Endothelial cell of umbilical vein (primary cell): ENCODE data around the gene TRAPPC2. TPM values are rescaled to one million over a fixed set of nuclear protein-coding genes. Genes with fewer than 3 reads are reported as not detected.

Experiments used
- BruUV-seq: library from RNA; stranded (reverse); fragments of 400-500 nt; replicated peaks from 2 replicates; lab custom pipeline; 2021; lab: Mats Ljungman, UMichigan
- CTCF ChIA-PET: fragments of 300-600, 350-600 bp; sonication (Branson Sonifier 250); formaldehyde crosslinking; loops from one replicate; lab custom pipeline; 2021; ENCODE audit warnings: antibody characterized with exemption, inconsistent platforms; lab: Charles Lee
- POLR2A ChIA-PET: fragments of 300-600, 350-600 bp; sonication (Branson Sonifier 250); formaldehyde crosslinking; loops from one replicate; lab custom pipeline; 2021; ENCODE audit warnings: antibody characterized with exemption, inconsistent platforms; lab: Charles Lee
- DNase-seq: peaks from one replicate; pipeline ENCODE4 v3.0.0-alpha.2; 2011; ENCODE audit warnings: low read depth, low spot score
- FAIRE-seq: peaks from 2 replicates; lab custom pipeline; 2011; peaks lifted over from hg19 to GRCh38; lab: Jason Lieb, UNC
- H2AFZ ChIP-seq: 2 replicates; pipeline ENCODE4 v1.6.0; 2012; ENCODE audit warnings: low read depth, low read length, control low read depth, inconsistent platforms
- H3K27ac ChIP-seq: 2 replicates; pipeline ENCODE4 v1.5.1; 2011; ENCODE audit warnings: low read depth, mild to moderate bottlenecking, control low read depth, low read length, moderate library complexity; ENCODE audit not compliant: insufficient read depth
- H3K27me3 ChIP-seq, 2 experiments: 2 replicates each; pipeline versions ENCODE4 v1.6.0 to v1.6.1; 2011; ENCODE audit warnings: low read length in 2 of 2, mixed read lengths in 1 of 2; ENCODE audit not compliant: control insufficient read depth in 2 of 2, insufficient read depth in 2 of 2
- H3K36me3 ChIP-seq, 2 experiments: 2 replicates in 1 of 2; 3 replicates in 1 of 2; pipeline ENCODE4 v1.5.1; 2011; ENCODE audit warnings: low read length in 2 of 2, mild to moderate bottlenecking in 1 of 2, moderate library complexity in 1 of 2; ENCODE audit not compliant: control insufficient read depth in 2 of 2, insufficient read depth in 2 of 2; ENCODE audit errors: extremely low read depth in 1 of 2
- H3K4me1 ChIP-seq: 3 replicates; pipeline ENCODE4 v1.5.1; 2011; ENCODE audit warnings: mild to moderate bottlenecking, low read length; ENCODE audit not compliant: control insufficient read depth, insufficient read depth; ENCODE audit errors: extremely low read depth
- H3K4me2 ChIP-seq: 2 replicates; pipeline ENCODE4 v1.6.1; 2011; ENCODE audit warnings: low read length, control low read depth, mixed read lengths; ENCODE audit not compliant: insufficient read depth
- H3K4me3 ChIP-seq, 3 experiments: fragments of 200-600 bp in 1 of 3; sonication (generic), shearing (Covaris generic) in 1 of 3; replicated peaks in 1 of 3; 2 replicates each; pipeline ENCODE4 v1.5.1; 2011 to 2016; ENCODE audit warnings: control low read depth in 3 of 3, low read length in 3 of 3, mild to moderate bottlenecking in 2 of 3, inconsistent platforms in 1 of 3, low read depth in 1 of 3, moderate library complexity in 1 of 3; ENCODE audit not compliant: insufficient read depth in 1 of 3
- H3K79me2 ChIP-seq: 2 replicates; pipeline ENCODE4 v1.6.0; 2012; ENCODE audit warnings: low read length, inconsistent platforms; ENCODE audit not compliant: control insufficient read depth, insufficient read depth
- H3K9ac ChIP-seq: replicated peaks from 2 replicates; pipeline ENCODE3; 2011; ENCODE audit warnings: low read length, control low read depth; ENCODE audit not compliant: insufficient read depth; ENCODE audit errors: extremely low read depth
- H3K9me1 ChIP-seq: replicated peaks from 3 replicates; pipeline ENCODE4 v1.6.0; 2011; ENCODE audit warnings: mild to moderate bottlenecking, low read length; ENCODE audit not compliant: control insufficient read depth, insufficient read depth; ENCODE audit errors: extremely low read depth
- H3K9me3 ChIP-seq: replicated peaks from 2 replicates; pipeline ENCODE4 v1.5.1; 2012; ENCODE audit warnings: low read length, inconsistent platforms; ENCODE audit not compliant: control insufficient read depth, insufficient read depth
- H4K20me1 ChIP-seq: replicated peaks from 2 replicates; pipeline ENCODE3; 2011; ENCODE audit warnings: mild to moderate bottlenecking, low read length; ENCODE audit not compliant: control insufficient read depth, insufficient read depth; ENCODE audit errors: extremely low read depth
- CTCF ChIP-seq, 2 donors: IDR thresholded peaks; 1 replicate in 1 of 2; 2 replicates in 1 of 2; pipeline ENCODE4 v1.5.1; 2011; ENCODE audit warnings: low read length in 2 of 2, mild to moderate bottlenecking in 2 of 2, moderate library complexity in 2 of 2, control low read depth in 1 of 2, inconsistent platforms in 1 of 2, low read depth in 1 of 2; ENCODE audit not compliant: insufficient read depth in 1 of 2; ENCODE audit errors: extremely low read depth in 1 of 2
- EZH2 ChIP-seq: IDR thresholded peaks from 2 replicates; pipeline ENCODE4 v1.6.1; 2012; ENCODE audit warnings: borderline replicate concordance, low read depth, mild to moderate bottlenecking, moderate library complexity, low read length, inconsistent platforms; ENCODE audit not compliant: severe bottlenecking
- FOS ChIP-seq: IDR thresholded peaks from 2 replicates; pipeline ENCODE4 v1.6.1; 2011; ENCODE audit warnings: mild to moderate bottlenecking, low read length, moderate library complexity, borderline replicate concordance; ENCODE audit not compliant: insufficient read depth
- GATA2 ChIP-seq: IDR thresholded peaks from 2 replicates; pipeline ENCODE4 v1.7.0; 2011; ENCODE audit warnings: low read depth, mild to moderate bottlenecking, moderate library complexity, mixed read lengths, low read length; ENCODE audit not compliant: insufficient read length, insufficient read depth
- JUN ChIP-seq: IDR thresholded peaks from 2 replicates; pipeline ENCODE4 v1.6.1; 2011; ENCODE audit warnings: borderline replicate concordance, low read depth; ENCODE audit not compliant: insufficient read length, insufficient read depth
- MAX ChIP-seq: IDR thresholded peaks from 2 replicates; pipeline ENCODE4 v1.6.1; 2011; ENCODE audit not compliant: insufficient read depth, insufficient read length
- MYC ChIP-seq: IDR thresholded peaks from one replicate; pipeline ENCODE4 v1.6.1; 2011; ENCODE audit warnings: mild to moderate bottlenecking, low read depth, low read length
- POLR2A ChIP-seq: IDR thresholded peaks from 2 replicates; pipeline ENCODE4 v1.6.1; 2012; ENCODE audit warnings: low read depth, mild to moderate bottlenecking, control low read depth, low read length
- POLR2AphosphoS5 ChIP-seq: IDR thresholded peaks from 2 replicates; pipeline ENCODE4 v1.6.1; 2012; ENCODE audit warnings: low read depth, mild to moderate bottlenecking, control low read depth, low read length, moderate library complexity; ENCODE audit not compliant: insufficient read depth
- dilution Hi-C: fragments of 300-500 bp; cut with MboI; formaldehyde crosslinking; loops from one replicate; pipeline ENCODE4 v1.15.0; 2019; ENCODE audit warnings: low sequenced_read_pairs; ENCODE audit not compliant: extremely low pct_ligation_motif_present
- intact Hi-C: fragments of 100-400 bp; cut with micrococcal nuclease; formaldehyde crosslinking; loops from one replicate; pipeline ENCODE4 v1.10.0; 2022
- polyA plus RNA-seq, 4 experiments: library from polyadenylated mRNA; depleted of rRNA in 3 of 4; stranded (reverse) in 3 of 4; unstranded in 1 of 4; fragments of >200 nt; gene quantifications; 2 replicates each; pipeline versions ENCODE4 v1.2.1 to v1.2.3, GENCODE V29; 2011 to 2012; ENCODE audit warnings: missing spikeins in 1 of 4
- total RNA-seq: library from RNA; stranded (reverse); gene quantifications from 2 replicates; pipeline ENCODE4 v1.2.3, GENCODE V29; 2021

The TRAPPC2 gene
- total and polyA plus RNA-seq, 2 donors (not counting 3 experiments of a cell fraction or from before 2014, with no cell fraction given) = 6.6 to 13.0 TPM

GRCh38 chrX:13756381-13756780, 22.0 kb upstream of the TRAPPC2 start:
- Histone ChIP-seq H3K4me3 (no peak overlapping the region), H3K27me3 (no peaks in the 10 kb centered on the region), H3K4me2 (no peak overlapping the region), H3K36me3 (no peaks in the 10 kb centered on the region), H2AFZ (no peak overlapping the region), H3K9me3 (no peaks in the 10 kb centered on the region), H3K9me1 (no peaks in the 10 kb centered on the region), H3K27ac (no peak overlapping the region), H3K9ac (no peak overlapping the region), H4K20me1 (no peaks in the 10 kb centered on the region), H3K79me2 (no peaks in the 10 kb centered on the region), H3K4me1 (no peaks in the 10 kb centered on the region)
- DNase-seq (no peak), FAIRE-seq (no peak)
- no TSS peak for BruUV-seq
- CTCF ChIA-PET = no interaction called here
- dilution Hi-C loops = no loop called here
- POLR2A ChIA-PET = no interaction called here
- intact Hi-C loops = no loop called here
- TF ChIP-seq EZH2 (no peak), POLR2A (no peak), FOS (no peak), GATA2 (no peak), POLR2AphosphoS5 (no peak), MYC (no peak), MAX (no peak), JUN (no peak), CTCF (IDR thresholded peaks at IDR 0.05; ENCODE audit: extremely low read depth in 1 of 2, insufficient read depth in 1 of 2, low read depth in 1 of 2, low read length in 2 of 2) (no peak)
